D721Med (cell line): Measurements from ENCODE around the gene ROBO1.

Experiments
- DNase-seq: peaks from one replicate; pipeline ENCODE4 v3.0.0; 2011; ENCODE audit warnings: low spot score; ENCODE audit not compliant: insufficient read length
- FAIRE-seq: peaks from 2 replicates; lab custom pipeline; 2011; peaks lifted over from hg19 to GRCh38; lab: Jason Lieb, UNC
- TF ChIP-seq, protein P1 (sequence below): IDR thresholded peaks from 2 replicates; pipeline ENCODE4 v1.5.1; 2012; ENCODE audit warnings: mild to moderate bottlenecking, control low read depth; ENCODE audit not compliant: insufficient read depth; ENCODE audit errors: missing control alignments

ROBO1 gene

DNA sequence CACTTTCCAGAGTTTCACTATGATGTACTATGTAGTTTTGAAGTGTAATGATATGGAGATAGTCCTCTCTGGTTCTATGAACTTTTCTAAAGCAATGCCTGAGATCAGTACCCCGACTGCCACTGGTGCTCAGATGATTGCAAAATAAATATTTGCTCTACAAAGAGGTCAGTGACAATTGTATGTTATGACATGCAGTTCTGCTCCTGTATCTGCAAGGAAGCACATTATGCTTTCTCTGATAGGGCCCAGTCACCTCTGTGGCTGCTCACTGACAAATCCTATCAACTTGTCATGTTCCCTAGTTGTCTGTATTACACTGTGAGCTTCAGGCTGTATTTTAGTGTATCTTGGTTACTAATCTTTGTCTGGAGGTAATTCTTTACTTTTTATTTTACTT is 362.6 kb downstream of the ROBO1 start:
- no peak for DNase-seq
- TF ChIP-seq, protein P1, sequence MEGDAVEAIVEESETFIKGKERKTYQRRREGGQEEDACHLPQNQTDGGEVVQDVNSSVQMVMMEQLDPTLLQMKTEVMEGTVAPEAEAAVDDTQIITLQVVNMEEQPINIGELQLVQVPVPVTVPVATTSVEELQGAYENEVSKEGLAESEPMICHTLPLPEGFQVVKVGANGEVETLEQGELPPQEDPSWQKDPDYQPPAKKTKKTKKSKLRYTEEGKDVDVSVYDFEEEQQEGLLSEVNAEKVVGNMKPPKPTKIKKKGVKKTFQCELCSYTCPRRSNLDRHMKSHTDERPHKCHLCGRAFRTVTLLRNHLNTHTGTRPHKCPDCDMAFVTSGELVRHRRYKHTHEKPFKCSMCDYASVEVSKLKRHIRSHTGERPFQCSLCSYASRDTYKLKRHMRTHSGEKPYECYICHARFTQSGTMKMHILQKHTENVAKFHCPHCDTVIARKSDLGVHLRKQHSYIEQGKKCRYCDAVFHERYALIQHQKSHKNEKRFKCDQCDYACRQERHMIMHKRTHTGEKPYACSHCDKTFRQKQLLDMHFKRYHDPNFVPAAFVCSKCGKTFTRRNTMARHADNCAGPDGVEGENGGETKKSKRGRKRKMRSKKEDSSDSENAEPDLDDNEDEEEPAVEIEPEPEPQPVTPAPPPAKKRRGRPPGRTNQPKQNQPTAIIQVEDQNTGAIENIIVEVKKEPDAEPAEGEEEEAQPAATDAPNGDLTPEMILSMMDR = no peak
- no peak for FAIRE-seq

DNA sequence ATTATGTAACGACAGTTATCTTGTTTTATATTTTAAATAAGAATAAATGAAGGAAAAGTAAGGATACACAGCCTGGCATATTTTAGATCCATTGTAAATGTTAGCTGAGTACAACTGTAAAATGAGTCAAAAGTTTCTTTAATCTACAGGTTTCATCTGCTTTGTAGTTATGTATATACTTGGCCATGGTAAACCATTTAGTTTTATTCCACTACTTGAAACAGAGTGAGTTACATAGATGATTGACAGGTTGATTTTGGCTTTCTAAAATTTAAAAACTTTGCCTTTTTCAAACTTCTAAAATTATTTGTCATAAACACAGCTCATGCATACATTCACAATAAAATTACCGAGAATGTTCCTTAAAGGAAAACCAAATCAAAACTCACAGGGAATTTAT is 371.2 kb downstream of the ROBO1 start:
- no peak for FAIRE-seq
- TF ChIP-seq, protein P1 = no peak
- DNase-seq = no peak

DNA sequence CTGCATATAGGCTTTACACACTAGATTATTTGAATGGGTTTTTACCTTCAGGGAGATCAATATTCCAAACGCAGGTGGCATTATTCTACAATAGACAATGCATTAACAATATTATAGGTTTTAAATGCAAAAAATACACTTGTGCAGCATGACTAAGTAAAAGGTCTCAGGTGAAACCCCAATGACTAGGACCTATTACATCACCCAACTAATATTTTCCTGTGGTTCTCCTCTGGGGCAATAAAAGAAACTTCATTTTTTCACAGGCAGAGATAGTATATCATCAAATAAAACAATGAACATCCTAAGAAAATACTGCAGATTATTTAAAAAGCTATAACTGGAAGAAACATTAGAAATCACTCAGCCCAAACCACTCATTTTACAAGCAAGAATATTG is 375.3 kb downstream of the ROBO1 start:
- no peak for FAIRE-seq
- TF ChIP-seq, protein P1 = no peak
- no peak for DNase-seq

DNA sequence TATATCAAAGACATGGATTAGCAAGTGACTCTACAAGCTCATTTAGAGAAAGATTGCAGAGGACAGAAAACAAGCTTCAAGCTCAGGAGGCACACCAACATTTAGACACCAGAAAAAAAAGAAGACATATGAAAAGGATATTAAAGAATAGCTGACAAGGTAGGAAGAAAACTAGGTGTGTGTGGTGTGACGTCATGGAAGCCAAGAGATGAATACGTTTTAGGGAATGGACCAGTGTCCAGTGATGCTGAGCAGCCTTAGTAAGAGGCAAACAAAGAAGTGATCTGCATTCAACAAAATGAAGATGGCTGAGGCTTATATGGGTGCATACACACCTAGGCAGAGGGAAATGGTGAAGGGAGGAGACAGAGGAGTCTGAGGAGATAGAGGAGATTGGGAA is 377.4 kb downstream of the ROBO1 start:
- no peak for DNase-seq
- FAIRE-seq = no peak
- TF ChIP-seq, protein P1 = no peak

DNA sequence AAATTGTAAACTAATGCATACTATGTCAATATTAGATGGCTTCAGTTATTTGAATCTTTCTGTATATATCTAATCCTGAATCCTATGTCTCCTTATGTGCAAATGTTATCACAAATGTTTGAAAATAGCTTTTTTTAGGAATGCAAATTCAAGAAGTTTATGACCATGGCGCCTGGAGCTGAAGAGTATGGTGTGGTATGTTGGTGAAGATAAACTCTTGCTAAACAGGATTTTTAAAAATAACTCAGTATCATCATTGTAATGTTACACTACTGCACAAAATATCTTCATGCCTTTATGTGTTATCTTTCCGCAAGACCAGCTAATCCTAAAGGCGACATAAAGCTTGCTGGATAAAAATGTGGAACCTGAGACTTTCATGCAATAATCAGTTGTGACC is 382.6 kb downstream of the ROBO1 start:
- FAIRE-seq (no peak), DNase-seq (no peak)
- TF ChIP-seq, protein P1 = no peak

DNA sequence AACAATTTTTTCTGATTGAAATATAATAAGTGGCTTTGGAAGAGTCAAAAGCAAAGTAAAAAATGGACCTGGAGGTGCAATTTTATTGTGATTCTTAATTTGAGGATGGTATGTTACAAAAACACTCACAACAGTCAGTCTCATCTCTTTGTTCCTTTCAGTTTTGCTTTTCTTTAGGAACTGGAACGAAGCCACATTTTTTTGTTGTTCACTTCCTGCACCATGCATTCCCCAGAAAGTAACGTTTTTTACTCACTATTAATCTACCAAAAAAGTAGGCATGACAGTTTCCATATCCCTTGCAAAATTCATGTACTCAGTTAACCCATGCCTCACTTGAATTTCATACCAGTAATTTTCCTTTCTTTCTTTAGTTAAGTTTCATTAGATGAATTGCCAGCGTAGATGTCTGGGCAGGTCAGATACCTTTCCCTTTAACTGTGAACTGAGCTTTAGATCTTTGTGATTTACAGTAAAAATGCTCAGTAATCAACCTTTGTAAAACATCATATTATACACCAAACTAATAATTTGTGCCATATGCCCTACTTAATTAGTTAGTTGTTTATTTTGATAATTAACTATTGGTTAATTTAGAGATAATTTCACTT is 384.3 kb downstream of the ROBO1 start:
- TF ChIP-seq, protein P1 = no peak
- no peak for DNase-seq
- FAIRE-seq = no peak

DNA sequence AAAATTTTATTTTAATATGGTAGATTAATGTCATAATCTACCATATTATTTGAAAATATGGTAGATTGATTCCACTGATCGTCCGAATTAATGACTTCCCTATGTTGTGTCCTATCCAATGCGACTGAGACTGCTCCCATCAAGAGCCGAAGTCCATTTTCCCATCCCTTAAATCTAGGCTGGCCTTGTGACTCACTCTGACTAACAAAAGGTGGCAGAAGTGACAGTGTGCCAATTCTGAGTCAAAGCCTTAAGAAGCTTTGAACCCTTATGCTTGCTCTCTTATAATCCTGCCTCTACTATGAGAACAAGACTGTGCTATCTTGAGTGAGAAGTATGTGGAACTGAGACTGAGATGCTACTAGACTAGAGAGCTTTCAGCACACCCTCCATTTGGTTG is 387.2 kb downstream of the ROBO1 start:
- DNase-seq = no peak
- no peak for FAIRE-seq
- TF ChIP-seq, protein P1 = no peak
